ENCODE measurements around the gene HTR4.
"Not testable (repeated sequence)": the region's sequence is repeated elsewhere in the genome, so short reads cannot be mapped to it uniquely, and the experiment has no call there.

The HTR4 gene

GRCh38 chr5:148482196-148482595 lies 172.1 kb downstream of the HTR4 start:
- no peak for DNase-seq (ENCODE audit: low read depth in 2 of 3, low spot score in 2 of 3)

- no peak for DNase-seq (ENCODE audit: low read depth in 2 of 3, low spot score in 2 of 3)
Observed at GRCh38 chr5:148477429-148477828, 176.9 kb downstream of the HTR4 start.

GRCh38 chr5:148476302-148476701 lies 178.0 kb downstream of the HTR4 start:
- no peak for DNase-seq (ENCODE audit: low read depth in 2 of 3, low spot score in 2 of 3)

GRCh38 chr5:148474025-148474511 lies 180.3 kb downstream of the HTR4 start:
- no peak for DNase-seq (ENCODE audit: low read depth in 2 of 3, low spot score in 2 of 3)

GRCh38 chr5:148471379-148471778 lies 182.9 kb downstream of the HTR4 start:
- no peak for DNase-seq (ENCODE audit: low read depth in 2 of 3, low spot score in 2 of 3)

GRCh38 chr5:148469501-148469935 lies 184.8 kb downstream of the HTR4 start:
- no peak for DNase-seq (ENCODE audit: low read depth in 2 of 3, low spot score in 2 of 3)

GRCh38 chr5:148468746-148469145 lies 185.6 kb downstream of the HTR4 start:
- not testable (repeated sequence) for DNase-seq (ENCODE audit: low read depth in 2 of 3, low spot score in 2 of 3)

GRCh38 chr5:148467958-148468357 lies 186.4 kb downstream of the HTR4 start:
- no peak for DNase-seq (ENCODE audit: low read depth in 2 of 3, low spot score in 2 of 3)

GRCh38 chr5:148466236-148466580 lies 188.1 kb downstream of the HTR4 start:
- no peak for DNase-seq (ENCODE audit: low read depth in 2 of 3, low spot score in 2 of 3)

GRCh38 chr5:148465381-148466235 lies 188.7 kb downstream of the HTR4 start:
- no peak for DNase-seq (ENCODE audit: low read depth in 2 of 3, low spot score in 2 of 3)

- DNase-seq (ENCODE audit: low read depth in 2 of 3, low spot score in 2 of 3) = no peak
Observed at GRCh38 chr5:148459669-148460068, 194.7 kb downstream of the HTR4 start.

GRCh38 chr5:148458036-148458888 lies 196.1 kb downstream of the HTR4 start:
- DNase-seq (ENCODE audit: low read depth in 2 of 3, low spot score in 2 of 3) = no peak

GRCh38 chr5:148457183-148457620 lies 197.1 kb downstream of the HTR4 start:
- DNase-seq (ENCODE audit: low read depth in 2 of 3, low spot score in 2 of 3) = no peak

- no peak for DNase-seq (ENCODE audit: low read depth in 2 of 3, low spot score in 2 of 3)
Observed at GRCh38 chr5:148455185-148455584, 199.1 kb downstream of the HTR4 start.

GRCh38 chr5:148454576-148454975 lies 199.8 kb downstream of the HTR4 start:
- no peak for DNase-seq (ENCODE audit: low read depth in 2 of 3, low spot score in 2 of 3)

- DNase-seq (ENCODE audit: low read depth in 2 of 3, low spot score in 2 of 3) = no peak
Observed at GRCh38 chr5:148452499-148453193, 201.7 kb downstream of the HTR4 start.

GRCh38 chr5:148446611-148447010 lies 207.7 kb downstream of the HTR4 start:
- DNase-seq (ENCODE audit: low read depth in 2 of 3, low spot score in 2 of 3) = no peak

- no peak for DNase-seq (ENCODE audit: low read depth in 2 of 3, low spot score in 2 of 3)
Observed at GRCh38 chr5:148445578-148445977, 208.7 kb downstream of the HTR4 start.

GRCh38 chr5:148443998-148444397 lies 210.3 kb downstream of the HTR4 start:
- DNase-seq (ENCODE audit: low read depth in 2 of 3, low spot score in 2 of 3) = peak in 1 of 3 experiments; percentile 10

- DNase-seq (ENCODE audit: low read depth in 2 of 3, low spot score in 2 of 3) = no peak
Observed at GRCh38 chr5:148443241-148443640, 211.1 kb downstream of the HTR4 start.

- DNase-seq (ENCODE audit: low read depth in 2 of 3, low spot score in 2 of 3) = no peak
Observed at GRCh38 chr5:148438933-148439332, 215.4 kb downstream of the HTR4 start.

Data from activated CD8-positive, alpha-beta memory T cell treated with anti-CD3 and anti-CD28 coated beads for 48 hours (primary cell).